Sigmoid colon (tissue), 7 donors: Measurements from ENCODE around the gene CPS1. TPM values are rescaled to one million over a fixed set of nuclear protein-coding genes. Genes with fewer than 3 reads are reported as not detected.

Experiments
- DNase-seq: peaks from one replicate; pipeline ENCODE4 v3.0.0-alpha.2; 2019
- H3K27ac ChIP-seq, 4 donors: fragments of 200-600 bp; sonication (generic); one replicate each; pipeline ENCODE4 v1.5.1; 2016 to 2019; ENCODE audit warnings: mild to moderate bottlenecking in 1 of 4
- H3K27me3 ChIP-seq, 3 donors: fragments of 200-600 bp; sonication (generic); one replicate each; pipeline ENCODE4 v1.5.1; 2019; ENCODE audit warnings: mild to moderate bottlenecking in 1 of 3
- H3K36me3 ChIP-seq, 4 donors: fragments of 200-600 bp; sonication (generic); one replicate each; pipeline ENCODE4 v1.5.1; 2016 to 2019
- H3K4me1 ChIP-seq, 4 donors: fragments of 200-600 bp; sonication (generic); one replicate each; pipeline ENCODE4 v1.5.1; 2017 to 2019
- H3K4me3 ChIP-seq, 4 donors: fragments of 200-600 bp; sonication (generic); one replicate each; pipeline ENCODE4 v1.5.1; 2017 to 2019; ENCODE audit warnings: mild to moderate bottlenecking in 2 of 4, moderate library complexity in 1 of 4
- H3K9me3 ChIP-seq, 4 donors: fragments of 200-600 bp in 3 of 4; sonication (generic) in 3 of 4; one replicate each; pipeline versions ENCODE4 v1.5.1 to v1.6.1; 2013 to 2019
- CTCF ChIP-seq, 4 experiments: fragments of 450-650 bp in 3 of 4; fragments of 200-600 bp in 1 of 4; IDR thresholded peaks; one replicate each; pipeline ENCODE4 v1.5.1; 2016 to 2019; ENCODE audit warnings: antibody characterized with exemption in 4 of 4, mild to moderate bottlenecking in 3 of 4, moderate library complexity in 2 of 4
- EP300 ChIP-seq, 4 donors: sonication (generic); formaldehyde crosslinking; IDR thresholded peaks; one replicate each; pipeline ENCODE4 v1.6.1; 2017; ENCODE audit warnings: antibody characterized with exemption in 4 of 4
- POLR2A ChIP-seq, 2 donors: fragments of 450-650 bp; IDR thresholded peaks; one replicate each; pipeline ENCODE4 v1.6.1; 2016; ENCODE audit warnings: antibody characterized with exemption in 2 of 2, mild to moderate bottlenecking in 2 of 2, moderate library complexity in 2 of 2
- POLR2AphosphoS5 ChIP-seq, 4 donors: sonication (generic); formaldehyde crosslinking; IDR thresholded peaks; one replicate each; pipeline ENCODE4 v1.6.1; 2017; ENCODE audit warnings: antibody characterized with exemption in 4 of 4
- WGBS, 2 donors: extraction: QIAGEN DNeasy Blood & Tissue Kit; methylation state at CpG; one replicate each; pipeline ENCODE4 v1.1.7; 2013; 5-methylcytosine and 5-hydroxymethylcytosine counted together
- intact Hi-C: fragments of 100-400 bp; cut with DNase I; formaldehyde crosslinking; loops from one replicate; pipeline ENCODE4 v1.15.1; 2023
- polyA plus RNA-seq, 3 donors: library from polyadenylated mRNA; stranded (reverse); fragments of 200-250 nt; gene quantifications; one replicate each; pipeline ENCODE4 v1.2.3, GENCODE V29; 2013
- total RNA-seq, 4 donors: library from RNA; depleted of rRNA; stranded (reverse); fragments of >200 nt; gene quantifications; one replicate each; pipeline ENCODE4 v1.1.0, GENCODE V29; 2016
- donor health status: healthy with polysubstance abuse.
- donor health status: Bipolar disorder and iron deficiency.
- donor health status: healthy.

CPS1 gene
- total and polyA plus RNA-seq, 7 donors, result 0.29 to 2.9 (median 2.2) TPM; not detected in 2

GRCh38 chr2:210539035-210539434 is 17.4 kb upstream of the CPS1 start:
- no peaks in the 10 kb centered on the region for H3K4me1 ChIP-seq
- intact Hi-C loops, result no loop called here
- no peak for TF ChIP-seq CTCF (IDR thresholded peaks at IDR 0.05)
- TF ChIP-seq POLR2AphosphoS5 (IDR thresholded peaks at IDR 0.05), result no peak
- no peak for TF ChIP-seq POLR2A (IDR thresholded peaks at IDR 0.05)
- TF ChIP-seq EP300 (IDR thresholded peaks at IDR 0.05), result no peak
- no peaks in the 10 kb centered on the region for H3K9me3 ChIP-seq
- H3K36me3 ChIP-seq, result no peaks in the 10 kb centered on the region
- 93 to 95% methylated on average over 2 of the region's 2 CpGs for WGBS, 2 donors
- no peak overlapping the region for H3K4me3 ChIP-seq
- no peaks in the 10 kb centered on the region for H3K27me3 ChIP-seq
- DNase-seq, result no peak
- no peak overlapping the region for H3K27ac ChIP-seq

GRCh38 chr2:210539578-210540416 is 16.6 kb upstream of the CPS1 start:
- Histone ChIP-seq H3K36me3 (no peaks in the 10 kb centered on the region), H3K27me3 (no peaks in the 10 kb centered on the region), H3K9me3 (no peaks in the 10 kb centered on the region), H3K4me1 (no peaks in the 10 kb centered on the region), H3K27ac (no peak overlapping the region), H3K4me3 (no peak overlapping the region)
- intact Hi-C loops, result no loop called here
- TF ChIP-seq CTCF (IDR thresholded peaks at IDR 0.05), result no peak
- no peak for TF ChIP-seq POLR2A (IDR thresholded peaks at IDR 0.05)
- TF ChIP-seq EP300 (IDR thresholded peaks at IDR 0.05), result no peak
- no peak for TF ChIP-seq POLR2AphosphoS5 (IDR thresholded peaks at IDR 0.05)
- 31 to 62% methylated on average over 5 of the region's 5 CpGs for WGBS, 2 donors
- DNase-seq, result no peak

- no peak for DNase-seq
- Histone ChIP-seq H3K36me3 (no peaks in the 10 kb centered on the region), H3K27ac (no peak overlapping the region), H3K9me3 (no peaks in the 10 kb centered on the region), H3K4me1 (no peaks in the 10 kb centered on the region), H3K27me3 (no peaks in the 10 kb centered on the region), H3K4me3 (no peak overlapping the region)
- WGBS, 2 donors, result 92 to 94% methylated on average over 4 of the region's 4 CpGs
- intact Hi-C loops, result no loop called here
- no peak for TF ChIP-seq CTCF (IDR thresholded peaks at IDR 0.05)
- no peak for TF ChIP-seq EP300 (IDR thresholded peaks at IDR 0.05)
- no peak for TF ChIP-seq POLR2A (IDR thresholded peaks at IDR 0.05)
- no peak for TF ChIP-seq POLR2AphosphoS5 (IDR thresholded peaks at IDR 0.05)
These were observed 15.9 kb upstream of the CPS1 start for GRCh38 chr2:210540471-210540870.

- WGBS, 2 donors, result 77 to 85% methylated on average over 2 of the region's 2 CpGs
- TF ChIP-seq EP300 (IDR thresholded peaks at IDR 0.05), result no peak
- TF ChIP-seq CTCF (IDR thresholded peaks at IDR 0.05), result no peak
- TF ChIP-seq POLR2AphosphoS5 (IDR thresholded peaks at IDR 0.05), result no peak
- TF ChIP-seq POLR2A (IDR thresholded peaks at IDR 0.05), result no peak
- Histone ChIP-seq H3K4me1 (no peaks in the 10 kb centered on the region), H3K27me3 (no peaks in the 10 kb centered on the region), H3K36me3 (no peaks in the 10 kb centered on the region), H3K27ac (no peak overlapping the region), H3K4me3 (no peak overlapping the region), H3K9me3 (no peaks in the 10 kb centered on the region)
- no peak for DNase-seq
- intact Hi-C loops, result no loop called here
These were observed 15.5 kb upstream of the CPS1 start for GRCh38 chr2:210540900-210541289.
